ENCODE measurements around the gene HSPB6.
"Not testable (repeated sequence)": the region's sequence is repeated elsewhere in the genome, so short reads cannot be mapped to it uniquely, and the experiment has no call there.

The HSPB6 gene, protein sequence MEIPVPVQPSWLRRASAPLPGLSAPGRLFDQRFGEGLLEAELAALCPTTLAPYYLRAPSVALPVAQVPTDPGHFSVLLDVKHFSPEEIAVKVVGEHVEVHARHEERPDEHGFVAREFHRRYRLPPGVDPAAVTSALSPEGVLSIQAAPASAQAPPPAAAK

DNA sequence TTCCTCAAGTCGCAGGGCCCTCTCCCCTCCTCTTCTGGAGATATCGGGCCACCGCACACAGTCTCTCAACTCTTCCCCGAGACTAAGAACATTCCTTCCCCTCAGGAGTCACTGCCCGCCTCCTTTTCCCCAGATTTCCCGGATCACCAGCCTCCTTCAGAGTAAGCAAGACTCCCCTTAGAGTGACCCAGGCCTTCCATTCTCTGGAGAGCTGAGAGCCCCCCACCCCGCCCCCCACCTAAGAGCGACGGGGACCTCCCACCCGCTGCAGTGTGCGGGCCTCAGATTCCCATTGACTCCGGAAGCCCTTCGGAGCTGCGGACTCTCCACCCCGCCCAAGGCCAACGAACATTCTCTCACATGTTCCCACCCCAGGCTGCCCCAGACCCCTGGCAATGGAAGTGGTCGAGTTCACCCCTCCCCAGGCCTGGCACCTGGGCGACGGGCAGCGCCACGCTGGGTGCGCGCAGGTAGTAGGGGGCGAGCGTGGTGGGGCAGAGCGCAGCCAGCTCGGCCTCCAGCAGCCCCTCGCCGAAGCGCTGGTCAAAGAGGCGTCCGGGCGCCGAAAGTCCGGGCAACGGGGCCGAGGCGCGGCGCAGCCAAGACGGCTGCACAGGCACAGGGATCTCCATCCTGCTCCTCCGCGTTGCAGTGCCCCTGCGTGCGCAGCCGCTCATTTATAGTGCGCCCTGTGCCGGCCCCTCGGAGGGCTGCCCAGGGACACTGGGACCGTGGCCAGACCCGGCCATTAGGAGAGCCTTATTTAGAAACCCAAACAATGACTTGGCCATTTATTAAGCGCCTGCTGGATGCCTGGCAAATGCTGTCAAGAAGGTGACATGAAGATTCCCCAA is at the start of gene HSPB6:
TSS of gene HSPB6 (minus strand) at position 653 of the 854 bp plus-strand sequence. CDS start at position 632, 21 bp downstream.
- DNase-seq (ENCODE audit: low read depth in 2 of 2), result no peak

DNA sequence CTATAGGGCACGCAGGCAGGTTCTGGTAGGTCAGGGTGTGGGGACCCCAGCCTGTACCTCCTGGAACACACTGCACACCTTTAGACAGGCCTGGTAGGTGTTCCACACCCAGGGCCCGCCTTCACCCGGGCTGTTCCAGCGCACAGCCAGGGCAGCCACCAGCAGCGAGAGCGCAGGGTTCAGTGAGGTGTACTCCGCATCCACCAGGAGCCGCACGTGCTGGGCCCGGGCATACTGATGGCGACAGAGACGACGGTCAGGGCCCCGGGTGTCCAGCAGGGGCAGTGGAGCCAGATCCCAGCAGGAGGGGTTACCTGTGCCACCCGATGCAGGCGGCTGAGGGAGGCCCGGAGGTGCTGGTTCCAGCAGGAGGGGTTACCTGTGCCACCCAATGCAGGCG is 49.8 kb upstream of the HSPB6 start:
- no peak for DNase-seq (ENCODE audit: low read depth in 2 of 2)

DNA sequence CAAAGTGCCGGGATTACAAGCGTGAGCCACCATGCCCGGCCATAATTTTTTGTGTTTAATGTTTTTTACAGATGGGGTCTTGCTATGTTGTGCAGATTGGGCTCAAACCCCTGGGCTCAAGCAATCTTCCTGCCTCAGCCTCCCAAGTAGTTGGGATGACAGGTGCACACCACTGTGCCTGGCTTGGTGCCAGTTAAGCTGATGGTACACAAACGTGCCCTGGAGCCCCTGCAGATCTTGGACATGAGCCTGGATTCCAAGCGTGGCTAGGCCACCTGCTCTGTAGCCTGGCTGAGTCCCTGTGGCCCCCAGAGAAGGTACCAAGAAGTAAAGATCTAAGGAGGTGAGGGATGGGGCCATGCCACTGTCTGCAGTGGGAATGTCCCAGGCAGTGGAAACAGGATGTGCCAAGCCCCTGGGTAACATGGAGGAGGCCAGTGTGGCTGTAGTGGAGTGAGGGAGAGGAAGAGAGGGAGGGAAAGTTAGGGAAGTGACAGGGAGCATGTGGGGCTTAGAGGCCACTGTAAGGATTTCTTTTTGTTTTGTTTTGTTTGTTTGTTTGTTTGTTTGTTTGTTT is 48.8 kb upstream of the HSPB6 start:
- DNase-seq (ENCODE audit: low read depth in 2 of 2), result no peak

DNA sequence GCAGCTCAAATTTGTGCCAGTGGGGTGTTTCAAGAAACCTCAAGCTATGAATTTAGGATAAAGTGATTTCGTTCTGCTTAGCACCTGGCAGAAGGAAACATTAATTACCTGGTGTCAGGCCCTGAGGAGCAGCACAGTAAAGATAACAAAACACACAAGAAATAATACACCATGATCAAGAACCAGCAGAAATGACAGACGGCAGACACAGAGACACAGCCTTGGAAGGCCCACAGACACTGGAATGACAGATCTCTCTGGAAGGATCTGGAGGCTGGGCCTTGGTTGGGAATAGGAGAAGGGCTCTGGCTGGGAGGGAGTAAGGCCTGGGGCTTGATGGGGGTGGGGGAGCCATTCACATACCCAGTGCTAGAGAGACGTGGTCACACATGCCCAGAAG is 45.0 kb upstream of the HSPB6 start:
- DNase-seq (ENCODE audit: low read depth in 2 of 2), result no peak

DNA sequence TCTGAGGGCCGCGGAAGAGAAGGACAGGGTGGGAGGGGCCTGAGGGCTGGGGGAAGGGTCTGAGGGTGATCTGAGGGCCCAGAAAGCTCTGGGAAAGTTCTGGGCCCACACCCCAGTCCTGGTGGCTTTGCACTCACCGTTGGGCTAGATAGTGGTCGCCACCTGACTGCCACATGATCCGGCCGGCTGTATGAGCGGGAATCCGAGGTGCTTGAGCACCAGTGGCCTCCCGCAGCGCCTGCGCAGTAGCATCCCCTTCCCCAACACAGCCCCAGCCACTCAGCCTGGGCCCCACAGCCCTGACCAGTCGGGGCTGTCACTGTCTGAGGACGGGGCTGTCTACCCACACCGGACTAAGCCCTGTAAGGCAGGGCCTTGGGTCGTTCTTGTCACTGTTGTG is 40.8 kb upstream of the HSPB6 start:
- DNase-seq (ENCODE audit: low read depth in 2 of 2), result no peak

DNA sequence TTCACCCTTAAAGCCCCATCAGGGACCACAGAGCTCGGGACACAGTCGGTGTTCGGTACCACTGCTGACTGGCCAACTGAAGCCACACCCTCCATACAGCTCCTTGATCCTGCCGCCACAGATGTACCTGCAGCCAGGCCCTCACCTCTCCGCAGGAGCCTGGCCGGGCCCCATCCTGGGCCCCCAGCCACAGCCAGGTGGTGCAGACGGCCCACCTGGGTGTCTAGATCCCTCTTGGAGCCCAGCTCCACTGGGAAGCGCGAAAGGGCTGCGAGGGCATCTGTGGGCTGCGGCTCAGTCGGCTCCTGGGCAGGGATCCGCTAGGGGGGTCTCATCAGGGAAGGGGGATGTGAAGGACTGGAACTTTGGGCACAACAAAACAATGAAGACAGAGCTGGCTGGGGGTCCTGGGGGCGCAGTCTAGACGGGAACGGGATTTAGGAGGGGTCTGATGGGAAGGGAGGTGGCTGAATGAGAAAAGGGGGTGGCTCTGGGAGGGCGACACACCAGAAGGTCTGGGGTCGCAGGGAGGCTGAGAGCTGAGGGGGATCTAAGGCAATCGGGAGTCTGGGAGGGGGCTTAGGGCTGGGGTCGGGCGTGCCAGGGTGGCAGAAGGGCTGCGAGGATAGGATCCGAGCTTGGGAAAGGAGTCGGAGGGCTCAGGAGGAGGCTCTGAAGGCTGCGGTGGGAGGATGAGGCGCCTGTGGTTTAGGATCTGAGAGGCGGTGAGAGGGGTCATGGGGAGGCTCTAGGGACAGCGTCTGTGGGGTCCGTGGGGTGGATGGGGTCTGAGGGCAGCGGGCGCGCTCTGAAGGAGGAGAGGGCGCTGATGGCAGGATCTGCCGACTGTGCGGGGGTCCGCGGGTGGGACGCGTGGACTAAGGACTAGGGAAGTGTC is 40.1 kb upstream of the HSPB6 start:
- DNase-seq (ENCODE audit: low read depth in 2 of 2), result no peak

DNA sequence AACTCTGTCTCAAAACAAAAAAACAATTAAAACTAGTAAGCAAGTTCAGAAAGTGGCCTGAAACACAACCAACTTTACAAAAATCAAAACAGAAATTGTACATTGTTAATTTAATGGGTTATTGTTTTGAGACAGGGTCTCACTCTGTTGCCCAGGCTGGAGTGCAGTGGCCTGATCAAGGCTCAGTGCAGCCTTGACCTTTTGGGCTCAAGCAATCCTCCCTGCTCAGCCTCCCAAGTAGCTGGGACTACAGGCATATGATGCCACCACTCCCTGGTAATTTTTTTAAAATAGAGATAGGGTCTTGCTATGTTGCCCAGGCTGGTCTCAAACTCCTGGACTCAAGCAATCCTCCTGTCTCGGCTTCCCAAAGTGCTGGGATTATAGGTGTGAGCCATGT is 38.7 kb upstream of the HSPB6 start:
- not testable (repeated sequence) for DNase-seq (ENCODE audit: low read depth in 2 of 2)

DNA sequence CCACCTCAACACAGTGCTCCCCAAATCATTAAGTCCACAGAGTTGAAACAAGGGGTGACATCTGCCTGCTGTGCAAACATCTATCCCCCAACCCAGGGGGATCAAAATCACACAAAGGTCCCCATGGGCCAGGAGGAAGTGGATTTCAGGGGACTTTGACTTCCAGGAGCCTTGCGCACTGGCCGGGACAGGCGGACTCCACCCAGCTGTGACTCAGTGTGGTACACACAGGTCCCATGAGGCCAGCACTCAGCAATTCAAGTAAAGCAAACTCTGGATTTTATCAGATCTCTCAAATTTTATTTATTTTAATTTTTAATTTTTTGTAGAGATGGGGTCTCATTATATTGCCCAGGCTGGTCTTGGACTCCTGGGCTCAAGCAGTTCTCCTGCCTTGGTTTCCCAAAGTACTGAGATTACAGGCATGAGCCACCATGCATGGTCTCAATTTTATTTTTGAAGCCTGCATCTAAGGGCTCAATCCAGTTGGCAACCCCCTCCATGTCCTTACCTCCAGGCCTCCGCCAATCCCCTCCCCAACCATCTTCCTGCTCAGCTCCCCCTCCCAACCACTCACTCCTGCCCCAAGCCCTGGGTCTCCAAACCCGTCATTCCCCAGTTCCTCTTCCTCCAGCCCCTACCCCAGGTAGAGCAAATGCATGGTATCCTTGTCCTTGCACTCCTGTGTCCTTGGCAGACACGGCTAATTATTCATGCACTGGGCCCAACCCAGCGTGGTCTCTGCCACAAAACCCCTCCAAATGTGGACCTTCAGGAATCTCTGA is 36.7 kb upstream of the HSPB6 start:
- DNase-seq (ENCODE audit: low read depth in 2 of 2), result no peak

DNA sequence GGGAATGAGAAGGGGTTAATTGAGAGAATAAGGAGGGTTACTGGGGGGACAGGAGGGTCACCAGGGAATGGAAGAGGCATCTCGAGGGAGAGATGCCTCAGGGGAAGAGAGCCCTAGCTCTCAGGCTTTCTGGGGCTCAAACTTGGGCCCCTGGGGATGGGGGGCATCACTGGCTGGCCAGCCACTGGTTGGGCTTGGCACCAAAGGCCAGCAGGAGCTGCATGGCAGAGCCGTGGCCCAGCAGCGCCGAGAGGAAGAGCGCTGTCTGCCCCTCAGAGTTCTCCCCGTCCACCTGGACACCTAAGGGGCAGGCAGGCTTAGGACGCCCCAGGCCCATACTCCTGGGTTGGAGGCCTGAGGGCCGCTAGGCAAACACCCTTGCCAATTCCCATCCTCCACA is 36.1 kb upstream of the HSPB6 start:
- DNase-seq (ENCODE audit: low read depth in 2 of 2), result no peak

DNA sequence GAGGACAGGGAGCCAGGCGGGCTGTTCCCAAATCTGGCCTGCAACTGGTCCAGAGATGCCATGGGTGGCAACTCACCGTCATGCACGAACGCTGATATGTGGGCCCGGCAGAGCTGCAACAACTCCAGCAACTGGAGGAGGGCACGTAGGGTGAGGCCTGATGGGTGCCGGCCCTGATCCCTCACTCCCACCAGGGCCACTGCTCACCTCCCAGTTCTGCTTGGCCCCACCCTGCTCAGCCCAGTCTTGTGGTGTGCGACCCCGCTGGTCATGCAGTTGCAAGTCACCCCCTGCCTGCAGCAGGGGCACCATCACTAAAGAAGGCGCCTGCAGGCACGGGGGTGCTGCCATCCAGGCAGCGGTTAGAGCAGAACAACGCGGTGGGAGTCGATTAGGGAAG is 35.5 kb upstream of the HSPB6 start:
- no peak for DNase-seq (ENCODE audit: low read depth in 2 of 2)

DNA sequence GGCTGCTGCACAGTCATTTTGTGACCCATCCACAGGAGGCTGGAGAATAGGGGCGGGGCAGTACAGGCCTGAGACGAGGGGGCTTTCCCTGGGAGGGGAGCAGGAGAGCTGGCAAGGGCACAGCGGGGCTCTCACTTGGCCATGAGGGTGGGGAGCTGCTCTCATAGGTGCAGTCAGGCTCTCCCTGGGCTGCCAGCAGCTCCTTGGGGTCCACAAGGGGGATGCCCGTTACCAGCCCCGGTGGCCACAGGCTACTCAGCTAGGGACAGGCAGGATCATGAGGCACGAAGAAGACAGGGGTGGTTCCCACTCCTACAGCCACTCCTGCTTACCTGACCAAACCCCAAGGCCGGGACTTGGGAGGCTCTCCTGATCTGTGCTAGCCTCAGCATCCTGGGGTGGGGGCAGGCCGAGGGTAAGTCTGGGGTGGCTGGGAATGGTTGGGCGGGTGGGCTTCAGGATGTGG is 35.0 kb upstream of the HSPB6 start:
- DNase-seq (ENCODE audit: low read depth in 2 of 2), result no peak

DNA sequence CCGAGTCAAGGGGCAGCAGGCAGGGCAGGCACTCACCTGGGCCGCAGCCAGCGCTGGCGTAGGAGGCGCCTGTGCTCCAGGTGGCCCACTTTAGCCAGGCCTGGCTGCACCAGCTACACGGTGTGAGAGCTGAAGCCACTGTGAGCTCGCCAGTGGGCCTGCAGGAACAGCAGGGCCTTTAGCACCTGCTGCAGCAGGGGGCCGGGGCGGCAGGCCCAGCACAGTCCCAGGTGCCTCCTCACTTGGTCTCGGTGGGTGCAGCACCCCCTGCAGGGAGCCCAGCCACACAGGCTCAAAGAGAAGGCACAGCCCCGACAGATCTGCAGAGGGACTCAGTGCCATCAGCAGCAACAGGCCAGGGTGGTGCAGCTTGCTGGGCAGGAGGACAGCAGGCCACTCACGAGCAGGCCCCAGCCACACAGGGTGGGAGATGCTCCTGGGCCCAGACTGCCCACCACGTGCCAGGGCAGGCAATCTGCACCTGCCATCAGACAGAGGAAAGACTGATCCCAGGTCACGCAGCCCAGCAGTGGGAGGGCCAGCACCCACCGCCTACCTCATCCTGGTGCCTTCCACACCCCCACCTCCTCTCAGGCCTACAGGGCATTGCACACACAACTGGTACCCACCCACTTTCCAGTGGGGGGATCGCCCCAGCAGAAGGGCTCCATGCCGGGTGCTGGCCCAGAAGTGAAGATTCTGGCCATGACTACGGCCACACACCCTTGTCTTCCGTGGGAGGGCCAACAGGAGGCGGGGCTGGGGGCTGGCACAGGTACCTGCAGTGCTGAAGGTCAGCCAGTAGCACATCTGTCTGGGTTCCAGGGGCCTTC is 34.4 kb upstream of the HSPB6 start:
- DNase-seq (ENCODE audit: low read depth in 2 of 2), result no peak

DNA sequence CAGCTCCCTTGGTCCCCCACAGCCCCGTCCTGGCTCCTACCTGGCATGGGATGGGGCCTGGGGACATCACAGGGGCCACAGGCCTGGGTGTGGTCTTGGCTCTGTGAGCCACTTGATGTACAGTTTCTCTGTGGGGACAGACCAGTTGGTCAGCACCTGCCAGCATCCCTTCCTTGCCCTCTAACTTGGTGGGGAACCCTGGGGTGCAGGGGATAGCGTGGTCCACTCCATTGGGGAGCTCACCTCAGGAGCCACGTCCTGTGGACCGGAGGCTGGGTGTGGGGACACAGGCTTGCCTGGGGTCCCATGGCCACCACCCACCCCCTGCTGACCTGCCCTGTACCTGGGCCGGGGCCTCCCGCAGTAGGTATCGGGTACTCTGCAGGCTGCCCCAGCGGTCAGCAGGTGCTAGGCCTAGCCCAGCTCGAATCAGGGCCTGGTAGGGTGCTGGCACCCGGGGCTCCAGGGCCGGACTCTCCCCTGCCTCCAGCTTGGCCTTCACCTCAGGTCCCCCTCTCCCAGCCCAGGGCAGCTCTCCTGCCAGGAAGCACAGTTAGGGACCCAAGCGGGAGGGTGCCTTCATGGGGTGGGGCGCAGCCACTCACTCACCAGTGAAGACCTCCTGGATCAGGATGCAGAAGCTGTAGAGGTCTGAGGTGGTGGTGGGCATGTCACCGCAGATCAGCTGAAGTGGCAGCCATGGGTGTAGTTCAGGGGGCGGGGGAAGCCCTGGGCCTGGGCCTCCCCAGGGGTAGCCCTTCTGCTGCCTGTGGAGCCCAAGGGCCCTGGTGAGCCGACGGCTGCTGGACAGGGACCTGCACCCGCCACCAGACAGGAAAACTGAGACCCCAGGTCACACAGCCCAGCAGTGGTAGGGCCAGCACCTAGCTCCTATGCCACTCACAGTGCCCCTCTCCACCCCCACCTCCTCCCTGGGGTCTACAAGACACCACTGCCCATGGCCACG is 33.4 kb upstream of the HSPB6 start:
- no peak for DNase-seq (ENCODE audit: low read depth in 2 of 2)

DNA sequence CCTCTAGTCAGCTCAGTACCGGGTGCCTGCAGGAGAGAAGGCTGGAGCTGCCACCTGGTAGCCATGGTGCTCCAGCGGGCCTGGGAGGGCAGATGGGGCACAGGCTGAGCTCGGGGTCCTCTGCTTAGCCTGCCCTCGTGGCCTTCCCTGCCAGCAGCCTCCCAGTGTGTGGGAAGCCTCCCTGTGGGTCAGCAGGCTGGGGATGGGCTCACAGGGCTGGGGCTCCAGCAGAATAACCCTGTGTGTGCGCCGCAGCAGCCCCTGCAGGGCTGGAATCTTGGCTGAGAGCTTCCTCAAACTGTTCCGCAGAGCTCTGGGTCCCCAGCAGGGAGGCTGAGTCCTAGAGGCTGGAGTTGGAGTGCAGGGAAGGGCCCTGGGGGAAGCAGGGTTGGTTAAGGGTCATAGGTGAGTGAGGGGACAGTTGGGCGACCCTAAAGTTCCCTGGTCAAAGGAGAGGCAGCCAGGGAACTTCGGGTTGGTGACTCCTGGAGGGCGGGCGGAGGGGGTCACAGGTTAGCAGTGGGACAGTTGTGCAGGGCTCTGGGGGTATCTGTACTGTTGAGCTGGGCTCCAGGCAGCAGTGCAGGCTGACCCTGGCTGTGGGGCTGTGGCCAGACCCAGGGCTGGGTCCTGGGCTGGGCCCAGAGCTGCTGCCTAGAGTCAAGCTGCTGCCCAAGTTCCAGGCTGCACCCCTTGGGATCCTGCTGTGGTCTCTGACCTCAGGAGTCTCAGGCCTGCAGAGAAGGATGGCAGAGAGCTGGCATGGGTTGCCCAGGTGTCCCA is 32.6 kb upstream of the HSPB6 start:
- DNase-seq (ENCODE audit: low read depth in 2 of 2), result no peak

DNA sequence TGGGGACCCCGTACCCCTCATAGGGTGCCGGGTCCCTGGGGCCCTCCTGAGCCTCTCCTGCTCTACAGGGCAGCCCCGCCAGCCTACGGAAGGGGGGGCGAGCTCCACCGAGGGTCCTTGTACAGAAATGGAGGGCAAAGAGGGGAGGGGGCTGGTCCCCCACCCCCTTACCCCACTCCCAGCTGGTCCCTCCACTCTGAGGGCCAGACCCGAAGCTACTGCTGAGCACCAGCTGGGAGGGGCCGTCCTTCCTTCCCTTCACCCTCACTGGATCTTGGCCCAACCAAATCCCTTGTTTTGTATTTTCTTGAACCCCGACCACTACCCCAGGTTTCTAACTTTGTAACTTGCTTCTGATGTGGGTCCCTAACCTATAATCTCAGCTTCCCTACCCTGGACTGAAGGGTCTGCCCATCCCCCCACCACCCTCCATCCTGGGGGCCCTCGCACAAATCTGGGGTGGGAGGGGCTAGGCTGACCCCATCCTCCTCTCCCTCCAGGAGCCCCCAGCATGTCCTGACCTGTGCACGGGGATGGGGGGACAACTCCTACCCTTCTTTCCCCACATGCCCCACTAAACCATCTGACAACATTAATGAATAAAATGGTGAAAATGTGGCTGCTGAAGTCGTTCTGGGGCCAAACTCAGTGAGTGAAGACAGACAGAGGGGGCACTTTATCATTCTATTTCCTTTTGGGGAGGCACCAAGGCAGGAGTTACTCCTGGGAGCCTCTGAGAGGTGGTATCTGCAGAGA is 31.6 kb upstream of the HSPB6 start:
- DNase-seq (ENCODE audit: low read depth in 2 of 2), result no peak

DNA sequence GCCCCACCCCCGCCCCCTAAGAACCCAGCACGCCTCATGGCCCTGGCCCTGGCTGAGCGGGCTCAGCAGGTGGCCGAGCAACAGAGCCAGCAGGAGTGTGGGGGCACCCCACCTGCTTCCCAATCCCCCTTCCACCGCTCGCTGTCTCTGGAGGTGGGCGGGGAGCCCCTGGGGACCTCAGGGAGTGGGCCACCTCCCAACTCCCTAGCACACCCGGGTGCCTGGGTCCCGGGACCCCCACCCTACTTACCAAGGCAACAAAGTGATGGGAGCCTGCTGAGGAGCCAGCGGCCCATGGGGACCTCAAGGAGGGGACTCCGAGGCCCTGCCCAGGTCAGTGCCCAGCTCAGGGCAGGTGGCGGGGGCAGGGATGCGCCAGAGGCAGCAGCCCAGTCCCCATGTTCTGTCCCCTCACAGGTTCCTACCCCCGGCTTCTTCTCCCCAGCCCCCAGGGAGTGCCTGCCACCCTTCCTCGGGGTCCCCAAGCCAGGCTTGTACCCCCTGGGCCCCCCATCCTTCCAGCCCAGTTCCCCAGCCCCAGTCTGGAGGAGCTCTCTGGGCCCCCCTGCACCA is 30.5 kb upstream of the HSPB6 start:
- no peak for DNase-seq (ENCODE audit: low read depth in 2 of 2)

Measured in stimulated activated CD8-positive, alpha-beta memory T cell treated with anti-CD3 and anti-CD28 coated beads, Interleukin-15, amount 100 ng/mL, for 4 hours (primary cell).